Measurements from ENCODE around the gene NOTCH1.

DNA sequence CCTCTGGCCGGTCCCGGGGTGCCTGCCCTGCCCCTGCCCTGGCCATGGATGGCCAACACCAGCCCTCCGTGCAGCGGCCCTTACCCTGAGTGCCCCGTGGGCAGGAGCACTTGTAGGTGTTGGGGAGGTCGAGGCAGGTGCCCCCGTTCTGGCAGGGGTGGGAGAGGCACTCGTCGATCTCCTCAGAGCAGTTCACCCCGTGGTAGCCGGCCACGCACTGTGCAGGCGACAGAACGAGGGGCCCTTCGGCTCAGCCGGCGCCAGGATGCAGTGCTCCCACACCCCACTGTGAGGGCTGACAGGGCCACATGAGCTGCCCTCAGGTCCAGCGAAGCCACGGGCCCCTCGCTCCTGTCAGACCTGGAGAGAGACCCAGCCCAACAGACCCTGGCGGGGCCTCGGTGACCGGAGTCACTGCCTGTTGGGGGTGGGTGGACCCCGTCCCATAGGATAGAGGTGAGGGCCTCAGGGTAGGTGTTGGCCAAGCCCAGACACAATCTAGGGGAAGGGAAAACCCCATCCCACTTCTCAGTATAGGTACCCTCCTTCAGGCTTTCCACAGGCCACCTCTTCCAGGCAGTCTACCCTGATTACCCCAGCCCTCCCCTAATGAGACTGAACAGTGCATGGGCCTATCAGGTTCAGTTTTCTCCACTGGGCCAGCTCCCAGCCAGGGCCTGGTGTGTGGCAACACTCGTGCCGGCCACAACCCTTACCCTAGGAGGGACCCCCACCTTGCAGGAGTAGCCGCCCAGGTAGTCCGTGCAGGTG lies 38.4 kb downstream of the NOTCH1 start:
- TF ChIP-seq CTCF (conservative IDR thresholded peaks at IDR 0.05; ENCODE audit: low read depth, low read length): no peak
- no peak for TF ChIP-seq CEBPB (IDR thresholded peaks at IDR 0.05; ENCODE audit: low read depth, low read length)
- no peak for TF ChIP-seq RAD21 (IDR thresholded peaks at IDR 0.05; ENCODE audit: low read length)
- no peak for TF ChIP-seq POLR2A (IDR thresholded peaks at IDR 0.05; ENCODE audit: low read depth, low read length)
- TF ChIP-seq NFE2L2 (IDR thresholded peaks at IDR 0.05; ENCODE audit: low read depth, low read length): no peak
- no peak for TF ChIP-seq BHLHE40 (IDR thresholded peaks at IDR 0.05; ENCODE audit: low read depth, low read length)
- TF ChIP-seq MAZ (IDR thresholded peaks at IDR 0.05; ENCODE audit: borderline replicate concordance, low read depth, low read length): no peak
- no peak for TF ChIP-seq MXI1 (IDR thresholded peaks at IDR 0.05; ENCODE audit: borderline replicate concordance, low read depth, low read length)

Measured in IMR-90 (cell line).